Activated naive CD8-positive, alpha-beta T cell treated with anti-CD3 and anti-CD28 coated beads for 36 hours (primary cell): Measurements from ENCODE around the gene RPS19. TPM values are rescaled to one million over a fixed set of nuclear protein-coding genes. Genes with fewer than 3 reads are reported as not detected.
"Not testable (repeated sequence)": the region's sequence is repeated elsewhere in the genome, so short reads cannot be mapped to it uniquely, and the experiment has no call there.

Experiments
- DNase-seq: peaks from one replicate; pipeline ENCODE4 v3.0.0; 2021
- H3K27ac Mint-ChIP-seq: one replicate; pipeline ENCODE4 v1.8.0; 2022; ENCODE audit warnings: mild to moderate bottlenecking, moderate library complexity, mixed read lengths
- H3K27me3 Mint-ChIP-seq: one replicate; pipeline ENCODE4 v1.8.0; 2022; ENCODE audit warnings: mild to moderate bottlenecking, mixed read lengths
- H3K36me3 Mint-ChIP-seq: one replicate; pipeline ENCODE4 v1.8.0; 2021; ENCODE audit warnings: mild to moderate bottlenecking, mixed read lengths
- H3K4me1 Mint-ChIP-seq: one replicate; pipeline ENCODE4 v1.8.0; 2021; ENCODE audit warnings: mixed read lengths
- H3K4me3 Mint-ChIP-seq: one replicate; pipeline ENCODE4 v1.8.0; 2022; ENCODE audit warnings: mild to moderate bottlenecking, moderate library complexity, mixed read lengths
- H3K9me3 Mint-ChIP-seq: one replicate; pipeline ENCODE4 v1.8.0; 2022; ENCODE audit warnings: mixed read lengths
- total RNA-seq, 2 experiments: library from RNA; stranded (reverse); gene quantifications; one replicate each; pipeline ENCODE4 v1.2.3, GENCODE V29; 2021

The RPS19 gene
- total RNA-seq, 2 experiments from 2014 or later: 3,012 to 3,178 TPM

GRCh38 chr19:41868120-41868988, 8.3 kb downstream of the RPS19 start:
- Mint-ChIP-seq H3K27me3 (no peaks in the 10 kb centered on the region), H3K36me3 (peaks cover 69% of the 10 kb centered on the region), H3K4me3 (peak overlapping the region; percentile 43), H3K4me1 (peaks cover 90% of the 10 kb centered on the region), H3K27ac (peak overlapping the region; percentile 91), H3K9me3 (no peaks in the 10 kb centered on the region)
- no peak for DNase-seq

GRCh38 chr19:41868989-41869300, 8.9 kb downstream of the RPS19 start:
- H3K4me3 Mint-ChIP-seq: peak overlapping the region; percentile 43
- DNase-seq: no peak
- peak overlapping the region; percentile 91 for H3K27ac Mint-ChIP-seq
- H3K27me3 Mint-ChIP-seq: no peaks in the 10 kb centered on the region
- H3K9me3 Mint-ChIP-seq: no peaks in the 10 kb centered on the region
- H3K36me3 Mint-ChIP-seq: peaks cover 65% of the 10 kb centered on the region
- peaks cover 87% of the 10 kb centered on the region for H3K4me1 Mint-ChIP-seq

DNA sequence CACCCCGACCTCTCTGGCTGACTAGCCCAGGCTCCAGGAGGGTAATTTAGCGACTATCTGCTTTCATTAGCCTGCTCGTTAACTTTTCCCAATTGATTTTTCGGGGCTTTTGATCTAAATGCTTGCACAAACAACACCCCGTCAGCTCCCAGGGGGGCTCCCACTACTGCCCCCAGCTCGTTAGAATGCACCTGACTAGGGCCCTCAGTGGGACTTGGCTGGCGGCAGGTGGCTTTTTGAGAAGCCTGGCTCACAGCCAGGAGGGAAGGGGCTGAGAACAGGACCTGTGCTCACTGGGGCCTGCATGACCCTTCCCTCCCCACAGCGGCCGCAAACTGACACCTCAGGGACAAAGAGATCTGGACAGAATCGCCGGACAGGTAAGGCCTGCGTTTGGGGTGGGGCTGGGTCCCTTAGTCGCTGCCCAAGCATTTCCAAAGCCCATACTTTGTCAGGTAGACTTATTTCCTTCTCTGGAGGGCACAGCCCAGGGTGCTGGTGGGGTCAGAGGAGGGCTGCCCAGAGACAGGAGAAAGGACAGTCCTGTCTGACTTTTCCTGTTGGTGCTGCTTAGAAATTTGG, 9.4 kb downstream of the RPS19 start:
- Mint-ChIP-seq H3K4me3 (peak overlapping the region; percentile 37), H3K27ac (peak overlapping the region; percentile 91), H3K27me3 (no peaks in the 10 kb centered on the region), H3K4me1 (peaks cover 81% of the 10 kb centered on the region), H3K36me3 (peaks cover 60% of the 10 kb centered on the region), H3K9me3 (no peaks in the 10 kb centered on the region)
- no peak for DNase-seq

DNA sequence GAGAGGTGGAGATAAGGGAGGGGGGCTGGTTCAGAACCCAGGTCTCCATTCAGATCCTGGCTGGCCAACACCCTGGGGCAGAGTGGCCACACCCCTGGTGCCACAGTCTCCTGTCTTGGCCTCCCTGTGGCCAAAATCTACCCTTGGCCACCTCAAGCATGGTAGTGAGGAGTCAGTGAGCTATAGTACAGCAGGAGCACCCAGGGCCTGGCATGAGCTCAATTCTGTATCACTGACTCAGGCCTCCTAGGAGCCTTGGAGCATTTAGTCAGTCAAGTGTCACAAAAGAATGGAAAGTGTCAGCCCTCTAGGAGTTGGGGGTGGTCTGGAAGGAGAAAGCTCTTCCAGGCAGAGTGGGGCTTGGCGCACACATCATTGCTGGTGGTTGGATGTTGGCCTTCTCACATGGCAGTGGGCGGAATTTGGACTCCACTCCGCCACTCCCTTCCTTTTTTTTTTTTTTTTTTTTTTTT, 10.4 kb downstream of the RPS19 start:
- Mint-ChIP-seq H3K4me3 (peak overlapping the region; percentile 37), H3K4me1 (peaks cover 77% of the 10 kb centered on the region), H3K9me3 (no peaks in the 10 kb centered on the region), H3K27me3 (no peaks in the 10 kb centered on the region), H3K27ac (peak overlapping the region; percentile 91), H3K36me3 (peaks cover 54% of the 10 kb centered on the region)
- DNase-seq: no peak

- H3K4me3 Mint-ChIP-seq: peak overlapping the region; percentile 66
- peaks cover 76% of the 10 kb centered on the region for H3K4me1 Mint-ChIP-seq
- peaks cover 45% of the 10 kb centered on the region for H3K36me3 Mint-ChIP-seq
- H3K27ac Mint-ChIP-seq: peak overlapping the region; percentile 93
- peak; percentile 80 for DNase-seq
- H3K9me3 Mint-ChIP-seq: no peaks in the 10 kb centered on the region
- no peaks in the 10 kb centered on the region for H3K27me3 Mint-ChIP-seq
These were observed 11.7 kb downstream of the RPS19 start for GRCh38 chr19:41871573-41872383.

DNA sequence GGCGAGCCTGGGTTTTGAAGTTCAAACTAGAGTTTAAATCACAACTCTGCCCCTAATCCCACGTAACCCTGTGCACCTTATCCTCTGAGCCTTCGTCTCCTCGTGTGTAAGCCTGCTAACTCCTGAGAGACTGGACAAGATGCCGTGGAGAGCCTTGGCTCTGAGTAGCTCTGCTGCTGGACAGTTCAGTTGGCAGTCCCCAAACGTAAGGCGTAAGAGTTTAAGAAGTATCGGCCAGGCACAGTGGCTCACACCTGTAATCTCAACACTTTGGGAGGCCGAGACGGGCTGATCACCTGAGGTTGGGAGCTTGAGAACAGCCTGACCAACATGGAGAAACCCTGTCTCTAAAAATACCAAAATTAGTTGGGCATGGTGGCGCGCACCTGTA, 12.3 kb downstream of the RPS19 start:
- no peaks in the 10 kb centered on the region for H3K27me3 Mint-ChIP-seq
- H3K36me3 Mint-ChIP-seq: peaks cover 45% of the 10 kb centered on the region
- no peak overlapping the region for H3K4me3 Mint-ChIP-seq
- peaks cover 78% of the 10 kb centered on the region for H3K4me1 Mint-ChIP-seq
- DNase-seq: no peak
- no peaks in the 10 kb centered on the region for H3K9me3 Mint-ChIP-seq
- H3K27ac Mint-ChIP-seq: peak overlapping the region; percentile 93

DNA sequence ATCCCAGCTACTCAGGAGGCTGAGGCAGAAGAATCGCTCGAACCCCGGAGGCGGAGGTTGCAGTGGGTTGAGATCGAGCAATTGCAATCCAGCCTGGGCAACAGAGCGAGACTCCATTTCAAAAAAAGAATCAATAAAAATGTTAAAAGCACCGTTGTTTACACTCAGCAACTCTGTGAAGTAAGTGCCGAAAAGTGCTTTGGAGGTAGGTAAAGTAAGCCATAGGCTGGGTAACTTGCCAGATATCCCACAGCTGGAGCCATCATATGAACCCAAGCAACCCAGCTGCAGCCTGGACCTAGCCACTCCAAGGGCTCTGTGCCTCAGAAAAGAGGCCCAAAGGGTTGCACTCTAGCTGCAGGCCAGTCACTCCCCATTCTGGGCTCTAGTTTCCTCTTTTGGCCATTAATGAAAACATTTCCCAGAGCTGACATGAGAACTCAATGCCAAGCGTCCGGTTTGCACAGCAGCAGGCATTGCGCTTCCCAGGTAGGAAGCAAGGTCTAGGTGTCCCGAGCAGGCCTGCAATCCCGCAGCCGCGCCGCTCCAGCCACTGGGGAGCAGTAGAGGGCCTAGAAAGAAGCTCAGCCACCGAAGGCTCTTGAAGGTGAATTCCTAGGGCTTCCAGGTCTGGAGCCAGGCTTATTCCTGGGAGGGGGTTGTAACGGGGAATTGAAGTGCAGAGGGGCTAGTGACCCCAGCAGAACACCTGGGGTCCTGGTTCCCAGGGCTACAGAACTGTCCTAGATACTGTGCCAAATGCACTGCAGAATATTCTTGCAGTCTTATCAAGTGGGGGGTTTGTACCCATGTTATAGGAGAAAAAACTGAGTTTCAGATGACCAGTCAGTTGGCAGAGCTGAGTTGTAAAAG, 13.0 kb downstream of the RPS19 start:
- Mint-ChIP-seq H3K9me3 (no peaks in the 10 kb centered on the region), H3K27me3 (no peaks in the 10 kb centered on the region), H3K4me3 (peak overlapping the region; percentile 10), H3K27ac (peak overlapping the region; percentile 93), H3K36me3 (peaks cover 41% of the 10 kb centered on the region), H3K4me1 (peaks cover 78% of the 10 kb centered on the region)
- DNase-seq: peak; percentile 74

DNA sequence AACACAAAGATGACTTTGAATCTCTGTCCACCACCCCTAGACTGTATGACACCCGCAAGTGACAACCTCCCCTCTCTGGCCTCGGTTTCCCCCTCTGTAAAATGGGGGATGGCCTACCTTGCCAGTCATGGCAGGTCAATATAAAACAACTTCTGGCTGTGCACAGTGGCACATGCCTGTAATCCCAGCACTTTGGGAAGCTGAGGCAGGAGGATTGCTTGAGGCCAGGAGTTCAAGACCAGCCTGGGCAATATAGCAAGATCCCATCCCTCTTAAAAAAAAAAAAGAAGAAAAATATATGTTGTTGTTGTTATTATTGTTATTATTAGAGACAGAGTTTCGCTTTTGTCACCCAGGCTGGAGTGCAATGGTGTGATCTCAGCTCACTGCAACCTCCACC, 15.9 kb downstream of the RPS19 start:
- not testable (repeated sequence) for H3K9me3 Mint-ChIP-seq, H3K27me3 Mint-ChIP-seq, DNase-seq
- Mint-ChIP-seq H3K27ac (peak overlapping the region; percentile 91), H3K4me3 (peak overlapping the region; percentile 20), H3K36me3 (peaks cover 19% of the 10 kb centered on the region), H3K4me1 (peaks cover 69% of the 10 kb centered on the region)

DNA sequence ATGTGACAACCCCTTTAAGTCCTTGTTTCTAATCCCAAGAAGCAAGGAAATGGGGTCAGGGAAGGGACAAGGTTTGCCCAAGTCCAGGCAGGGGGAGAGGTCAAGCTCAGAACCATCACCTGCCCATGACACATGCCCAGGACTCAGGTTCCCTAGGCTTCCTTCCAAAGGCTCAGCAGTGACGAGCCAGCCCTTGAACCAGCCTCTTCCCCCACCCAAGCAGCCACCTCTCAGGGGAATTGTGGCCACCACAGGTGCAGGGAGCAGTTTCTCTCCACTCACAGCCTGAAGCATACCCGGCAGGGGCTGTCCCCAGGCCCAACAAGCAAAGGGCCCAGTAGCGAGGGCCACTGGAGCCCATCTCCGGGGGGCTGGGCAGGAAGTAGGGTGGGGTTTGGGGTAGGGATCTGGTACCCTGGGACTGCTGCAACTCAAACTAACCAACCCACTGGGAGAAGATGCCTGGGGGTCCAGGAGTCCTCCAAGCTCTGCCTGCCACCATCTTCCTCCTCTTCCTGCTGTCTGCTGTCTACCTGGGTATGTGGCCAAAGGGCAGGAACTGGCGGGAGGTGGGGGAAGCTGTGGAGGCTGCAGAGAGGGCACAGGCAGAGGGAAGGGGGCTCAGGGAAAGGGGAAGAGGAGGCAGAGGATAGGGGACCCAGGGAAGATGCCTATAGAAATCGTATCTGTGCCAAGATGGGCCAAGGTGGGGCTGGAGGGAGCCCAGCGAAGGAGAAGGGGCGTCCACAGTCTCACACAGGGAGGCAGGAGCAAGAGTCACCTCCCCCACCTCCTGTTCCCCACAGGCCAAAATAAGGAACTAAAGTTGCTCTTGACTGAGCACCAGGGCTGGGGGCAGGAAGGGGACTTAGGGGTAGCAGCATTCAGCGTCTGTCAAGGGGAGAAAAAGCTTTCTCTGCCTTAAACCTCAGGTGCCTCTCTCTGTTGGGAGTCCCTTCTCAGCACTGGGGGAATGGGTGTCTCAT, 17.1 kb downstream of the RPS19 start, which contains the start of gene CD79A:
TSS of gene CD79A (plus strand) at position 433 of the 986 bp plus-strand sequence. CDS start at position 459, 26 bp downstream.
- H3K36me3 Mint-ChIP-seq: peaks cover 9% of the 10 kb centered on the region
- H3K4me3 Mint-ChIP-seq: peak within 1 kb of the TSS; percentile 82
- H3K27me3 Mint-ChIP-seq: no peaks in the 10 kb centered on the region
- no peaks in the 10 kb centered on the region for H3K9me3 Mint-ChIP-seq
- peaks cover 65% of the 10 kb centered on the region for H3K4me1 Mint-ChIP-seq
- H3K27ac Mint-ChIP-seq: peak within 1 kb of the TSS; percentile 91
- peak; percentile 62 for DNase-seq

DNA sequence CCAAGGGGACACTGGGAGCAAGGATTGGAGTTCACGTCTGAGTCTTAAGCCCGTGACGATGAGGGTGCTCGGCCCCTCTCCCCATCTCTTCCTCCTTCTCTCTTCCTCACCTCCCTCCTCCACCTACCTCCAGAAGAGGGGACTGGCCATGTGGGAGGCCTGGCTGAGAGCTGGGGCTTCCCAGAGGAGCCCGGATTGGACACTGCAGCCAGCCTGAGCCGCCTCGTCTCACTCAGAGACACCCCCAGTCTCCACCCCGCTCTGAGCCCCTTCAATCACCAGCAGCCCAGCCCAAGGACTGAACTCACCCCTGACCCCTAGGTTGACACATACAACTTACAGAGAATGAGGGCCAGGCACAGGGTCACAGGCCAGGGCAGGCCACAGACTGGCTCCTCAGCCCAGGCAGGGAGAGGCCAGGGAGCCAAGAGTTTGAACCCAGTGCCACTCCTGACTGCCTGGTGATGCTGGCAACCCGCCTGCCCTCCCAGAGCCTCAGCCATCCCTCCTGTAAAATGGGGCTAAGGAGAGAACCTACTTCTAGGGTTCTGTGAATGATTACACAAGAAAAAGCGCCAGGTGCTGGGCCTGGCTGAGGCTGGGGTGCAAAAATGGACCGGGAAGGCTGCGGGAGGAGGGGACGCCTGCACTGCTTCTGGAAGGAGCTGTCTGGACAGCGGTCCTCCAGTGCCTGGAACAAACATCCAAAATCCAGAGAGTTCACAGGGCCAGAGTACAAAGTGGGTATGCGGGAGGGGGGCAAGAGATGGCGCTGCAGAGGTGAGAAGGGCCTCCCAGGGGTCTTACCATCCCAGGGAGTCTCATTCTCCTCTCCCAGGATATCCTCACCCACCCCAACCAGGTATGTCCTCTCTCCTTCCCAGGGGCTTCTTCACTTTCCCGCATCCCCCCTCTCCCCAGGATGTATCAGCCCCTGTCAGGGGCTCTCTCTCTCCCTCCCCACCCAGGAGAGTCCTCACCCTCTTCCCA, 18.2 kb downstream of the RPS19 start:
- Mint-ChIP-seq H3K27me3 (no peaks in the 10 kb centered on the region), H3K36me3 (peaks cover 5% of the 10 kb centered on the region), H3K4me3 (peak overlapping the region; percentile 82), H3K9me3 (no peaks in the 10 kb centered on the region), H3K27ac (peak overlapping the region; percentile 91), H3K4me1 (peaks cover 62% of the 10 kb centered on the region)
- peak; percentile 52 for DNase-seq

- peak overlapping the region; percentile 91 for H3K27ac Mint-ChIP-seq
- peaks cover 11% of the 10 kb centered on the region for H3K36me3 Mint-ChIP-seq
- H3K4me1 Mint-ChIP-seq: peaks cover 60% of the 10 kb centered on the region
- H3K9me3 Mint-ChIP-seq: no peaks in the 10 kb centered on the region
- no peak overlapping the region for H3K4me3 Mint-ChIP-seq
- no peak for DNase-seq
- no peaks in the 10 kb centered on the region for H3K27me3 Mint-ChIP-seq
These were observed 19.0 kb downstream of the RPS19 start for GRCh38 chr19:41879080-41879479.

- H3K36me3 Mint-ChIP-seq: peaks cover 13% of the 10 kb centered on the region
- no peak overlapping the region for H3K4me3 Mint-ChIP-seq
- H3K27me3 Mint-ChIP-seq: no peaks in the 10 kb centered on the region
- H3K9me3 Mint-ChIP-seq: no peaks in the 10 kb centered on the region
- H3K27ac Mint-ChIP-seq: no peak overlapping the region
- H3K4me1 Mint-ChIP-seq: peaks cover 58% of the 10 kb centered on the region
- no peak for DNase-seq
These were observed 19.7 kb downstream of the RPS19 start for GRCh38 chr19:41879670-41880328.
